Measurements from ENCODE around the gene EBLN2. TPM values are rescaled to one million over a fixed set of nuclear protein-coding genes. Genes with fewer than 3 reads are reported as not detected.

EBLN2 gene
- total RNA-seq, 2 donors from 2014 or later: 4.7 to 6.9 TPM

DNA sequence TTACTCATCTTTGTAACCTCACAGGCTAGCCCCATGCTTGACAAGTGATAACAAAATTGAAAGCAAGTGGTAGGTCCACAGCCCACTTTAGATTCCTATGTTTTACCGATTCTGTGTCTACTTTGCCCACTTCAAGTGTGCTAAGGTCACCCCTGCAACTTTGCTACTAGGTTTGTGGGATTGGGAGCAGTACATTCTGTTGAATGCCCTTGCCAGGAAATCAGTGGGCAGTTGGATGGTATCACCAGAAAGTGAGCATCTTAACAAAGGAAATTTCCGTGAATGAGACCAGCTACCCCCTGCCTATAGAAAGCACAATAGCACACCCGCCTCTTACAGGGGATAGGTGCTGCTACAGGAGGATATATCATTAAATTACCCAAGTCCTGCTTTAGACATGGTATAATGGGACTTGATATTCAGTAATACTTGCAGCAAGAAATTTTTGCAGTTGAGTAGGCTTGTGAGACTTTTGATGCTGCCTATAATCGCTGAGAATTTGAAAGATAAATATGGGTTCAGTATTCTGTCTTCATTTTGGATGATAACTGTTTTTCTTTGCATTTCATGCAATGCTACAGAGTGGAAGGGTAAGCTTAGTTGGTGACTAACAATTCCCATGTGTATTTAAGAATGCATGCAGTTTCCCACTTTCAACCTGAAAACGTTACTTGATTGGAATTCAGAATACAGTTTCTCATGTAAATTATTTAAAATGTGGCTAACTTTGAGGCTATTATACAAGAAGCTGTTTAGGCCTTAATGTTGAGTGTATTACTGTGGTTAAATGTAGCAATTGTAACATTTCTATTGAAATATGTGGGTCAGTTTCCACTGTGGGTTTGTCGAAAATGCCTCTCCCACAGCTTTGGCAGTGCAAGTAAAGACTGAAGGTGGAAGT lies 9.5 kb downstream of the EBLN2 start:
- H3K36me3 ChIP-seq: no peaks in the 10 kb centered on the region
- H3K4me1 ChIP-seq (ENCODE audit: control insufficient read depth in 1 of 2, low read depth in 2 of 2): peaks cover 3 to 19% of the 10 kb centered on the region in 2 donors
- TF ChIP-seq CTCF (IDR thresholded peaks at IDR 0.05): no peak
- DNase-seq (ENCODE audit: low spot score): no peak
- H3K4me3 ChIP-seq: no peak overlapping the region
- H3K9me3 ChIP-seq: no peaks in the 10 kb centered on the region
- H3K27ac ChIP-seq: no peak overlapping the region
- ATAC-seq (ENCODE audit: insufficient number of reproducible peaks, low FRiP score, low read depth): no peak
- no peaks in the 10 kb centered on the region for H3K27me3 ChIP-seq (replicated peaks; ENCODE audit: insufficient read depth)

- Histone ChIP-seq H3K36me3 (no peaks in the 10 kb centered on the region), H3K27me3 (replicated peaks; ENCODE audit: insufficient read depth) (no peaks in the 10 kb centered on the region), H3K4me1 (ENCODE audit: control insufficient read depth in 1 of 2, low read depth in 2 of 2) (peaks cover 3 to 19% of the 10 kb centered on the region in 2 donors), H3K9me3 (no peaks in the 10 kb centered on the region), H3K27ac (no peak overlapping the region), H3K4me3 (no peak overlapping the region)
- ATAC-seq (ENCODE audit: insufficient number of reproducible peaks, low FRiP score, low read depth): no peak
- DNase-seq (ENCODE audit: low spot score): no peak
- TF ChIP-seq CTCF (IDR thresholded peaks at IDR 0.05): no peak
Observed at GRCh38 chr3:73071952-73072351, 10.5 kb downstream of the EBLN2 start.

DNA sequence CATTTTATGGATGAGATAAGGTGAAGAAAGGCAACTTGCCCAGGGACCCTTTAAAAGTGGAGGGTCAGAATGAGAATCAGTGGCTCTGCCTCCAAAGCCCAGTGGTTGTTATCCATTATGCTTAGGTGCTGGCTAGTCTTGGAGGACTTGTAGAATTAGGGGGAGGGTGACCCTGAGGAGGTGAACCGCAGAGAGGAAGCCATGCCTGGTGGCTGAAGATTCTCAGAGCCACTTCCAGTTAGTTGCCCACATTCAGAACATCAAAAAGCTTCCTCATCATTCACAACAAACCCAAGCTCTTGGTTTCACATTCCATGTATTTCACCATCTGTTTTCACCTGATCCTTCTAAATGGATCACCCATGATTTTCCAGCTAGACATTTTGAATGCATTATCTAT lies 11.2 kb downstream of the EBLN2 start:
- H3K27me3 ChIP-seq (replicated peaks; ENCODE audit: insufficient read depth): no peaks in the 10 kb centered on the region
- ATAC-seq (ENCODE audit: insufficient number of reproducible peaks, low FRiP score, low read depth) (no peak), DNase-seq (ENCODE audit: low spot score) (no peak)
- H3K27ac ChIP-seq: no peak overlapping the region
- no peak for TF ChIP-seq CTCF (IDR thresholded peaks at IDR 0.05)
- no peak overlapping the region for H3K4me3 ChIP-seq
- peaks cover 3 to 19% of the 10 kb centered on the region in 2 donors for H3K4me1 ChIP-seq (ENCODE audit: control insufficient read depth in 1 of 2, low read depth in 2 of 2)
- H3K36me3 ChIP-seq: no peaks in the 10 kb centered on the region
- no peaks in the 10 kb centered on the region for H3K9me3 ChIP-seq

DNA sequence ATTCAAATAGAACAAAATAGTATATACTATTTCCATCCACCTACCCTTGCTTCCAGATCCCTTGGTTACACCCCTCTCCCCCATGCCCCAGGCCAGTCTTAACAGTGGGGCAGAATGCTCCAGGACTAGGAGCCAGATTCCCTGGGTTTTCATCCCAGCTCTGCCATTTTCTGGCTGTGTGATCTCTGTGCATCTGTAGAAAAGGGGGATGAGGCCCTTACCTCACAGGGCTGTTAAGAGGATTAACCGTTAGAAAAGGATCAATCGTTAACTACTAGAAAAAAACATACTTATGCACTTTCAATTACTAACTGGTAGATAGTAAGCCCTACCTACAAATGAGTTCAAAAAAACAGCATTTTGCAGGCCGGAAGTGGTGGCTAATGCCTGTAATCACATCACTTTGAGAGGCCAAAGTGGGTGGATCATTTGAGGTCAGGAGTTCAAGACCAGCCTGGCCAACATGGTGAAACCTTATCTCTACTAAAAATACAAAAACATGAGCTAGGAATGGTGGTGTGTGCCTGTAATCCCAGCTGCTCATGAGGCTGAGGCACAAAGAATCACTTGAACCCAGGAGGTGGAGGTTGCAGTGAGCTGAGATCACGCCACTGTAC lies 11.7 kb downstream of the EBLN2 start:
- H3K4me1 ChIP-seq (ENCODE audit: control insufficient read depth in 1 of 2, low read depth in 2 of 2): peaks cover 3 to 19% of the 10 kb centered on the region in 2 donors
- H3K27ac ChIP-seq: no peak overlapping the region
- no peak for TF ChIP-seq CTCF (IDR thresholded peaks at IDR 0.05)
- H3K4me3 ChIP-seq: no peak overlapping the region
- ATAC-seq (ENCODE audit: insufficient number of reproducible peaks, low FRiP score, low read depth) (no peak), DNase-seq (ENCODE audit: low spot score) (no peak)
- H3K36me3 ChIP-seq: no peaks in the 10 kb centered on the region
- H3K27me3 ChIP-seq (replicated peaks; ENCODE audit: insufficient read depth): no peaks in the 10 kb centered on the region
- H3K9me3 ChIP-seq: no peaks in the 10 kb centered on the region

GRCh38 chr3:73074781-73075180 lies 13.3 kb downstream of the EBLN2 start:
- Histone ChIP-seq H3K9me3 (no peaks in the 10 kb centered on the region), H3K4me3 (no peak overlapping the region), H3K27ac (no peak overlapping the region)

More at GRCh38 chr3:73074781-73075180, 13.3 kb downstream of the EBLN2 start:
- Histone ChIP-seq H3K36me3 (no peaks in the 10 kb centered on the region), H3K27me3 (replicated peaks; ENCODE audit: insufficient read depth) (no peaks in the 10 kb centered on the region), H3K4me1 (ENCODE audit: control insufficient read depth in 1 of 2, low read depth in 2 of 2) (peaks cover 3 to 19% of the 10 kb centered on the region in 2 donors)
- ATAC-seq (ENCODE audit: insufficient number of reproducible peaks, low FRiP score, low read depth) (no peak), DNase-seq (ENCODE audit: low spot score) (no peak)
- no peak for TF ChIP-seq CTCF (IDR thresholded peaks at IDR 0.05)
